ENCODE data around the gene PIP4K2A. TPM values are rescaled to one million over a fixed set of nuclear protein-coding genes. Genes with fewer than 3 reads are reported as not detected.
A peak's percentile ranks its signal among the peaks of the same experiment; 100 is the strongest.

PIP4K2A gene
- total RNA-seq, 1 donor from 2014 or later: 102 TPM

GRCh38 chr10:22570733-22571430 is 143.5 kb downstream of the PIP4K2A start:
- ATAC-seq (ENCODE audit: low read depth) (no peak), DNase-seq (no peak)
- ChIA-PET POLR2A (no interaction called here), CTCF (no interaction called here)
- Mint-ChIP-seq H3K4me1 (peaks cover 8% of the 10 kb centered on the region), H3K36me3 (ENCODE audit: low read depth) (peaks cover 82% of the 10 kb centered on the region), H3K4me3 (no peak overlapping the region), H3K27me3 (no peaks in the 10 kb centered on the region), H3K9me3 (no peaks in the 10 kb centered on the region), H3K27ac (no peak overlapping the region)
- intact Hi-C loops (cut with micrococcal nuclease): loop anchor here (5.0 kb wide), 2 partner anchors 276 to 579 kb away; no protein-coding TSS in a partner anchor
- no peak for TF ChIP-seq CTCF (IDR thresholded peaks at IDR 0.05)

GRCh38 chr10:22570234-22570633 is 144.1 kb downstream of the PIP4K2A start:
- no peak for TF ChIP-seq CTCF (IDR thresholded peaks at IDR 0.05)
- Mint-ChIP-seq H3K4me3 (no peak overlapping the region), H3K4me1 (peaks cover 8% of the 10 kb centered on the region), H3K27me3 (no peaks in the 10 kb centered on the region), H3K36me3 (ENCODE audit: low read depth) (peaks cover 80% of the 10 kb centered on the region), H3K27ac (peak overlapping the region; percentile 68), H3K9me3 (no peaks in the 10 kb centered on the region)
- no peak for ATAC-seq (ENCODE audit: low read depth)
- intact Hi-C loops (cut with micrococcal nuclease): loop anchor here (5.0 kb wide), 2 partner anchors 277 to 578 kb away; no protein-coding TSS in a partner anchor
- no peak for DNase-seq
- ChIA-PET CTCF (no interaction called here), POLR2A (no interaction called here)

- H3K4me3 Mint-ChIP-seq: no peak overlapping the region
- intact Hi-C loops (cut with micrococcal nuclease): no loop called here
Measured at GRCh38 chr10:22568928-22569327, 145.4 kb downstream of the PIP4K2A start.

GRCh38 chr10:22564060-22564459 is 150.3 kb downstream of the PIP4K2A start:
- peaks cover 17% of the 10 kb centered on the region for H3K4me1 Mint-ChIP-seq
- no peaks in the 10 kb centered on the region for H3K9me3 Mint-ChIP-seq
- ChIA-PET CTCF (no interaction called here), POLR2A (no interaction called here)
- intact Hi-C loops (cut with micrococcal nuclease): no loop called here
- no peak for TF ChIP-seq CTCF (IDR thresholded peaks at IDR 0.05)
- DNase-seq (no peak), ATAC-seq (ENCODE audit: low read depth) (no peak)
- H3K27ac Mint-ChIP-seq: peak overlapping the region; percentile 3
- H3K27me3 Mint-ChIP-seq: no peaks in the 10 kb centered on the region
- H3K4me3 Mint-ChIP-seq: no peak overlapping the region
- H3K36me3 Mint-ChIP-seq (ENCODE audit: low read depth): peaks cover 83% of the 10 kb centered on the region

More at GRCh38 chr10:22568928-22569327, 145.4 kb downstream of the PIP4K2A start:
- ChIA-PET CTCF (no interaction called here), POLR2A (no interaction called here)
- Mint-ChIP-seq H3K27me3 (no peaks in the 10 kb centered on the region), H3K27ac (no peak overlapping the region), H3K9me3 (no peaks in the 10 kb centered on the region), H3K4me1 (peaks cover 18% of the 10 kb centered on the region), H3K36me3 (ENCODE audit: low read depth) (peaks cover 86% of the 10 kb centered on the region)
- DNase-seq (no peak), ATAC-seq (ENCODE audit: low read depth) (no peak)
- TF ChIP-seq CTCF (IDR thresholded peaks at IDR 0.05): no peak

- no peak overlapping the region for H3K4me3 Mint-ChIP-seq
- H3K27me3 Mint-ChIP-seq: no peaks in the 10 kb centered on the region
- no peaks in the 10 kb centered on the region for H3K9me3 Mint-ChIP-seq
- peaks cover 17% of the 10 kb centered on the region for H3K4me1 Mint-ChIP-seq
- ATAC-seq (ENCODE audit: low read depth) (no peak), DNase-seq (no peak)
- peaks cover 70% of the 10 kb centered on the region for H3K36me3 Mint-ChIP-seq (ENCODE audit: low read depth)
- POLR2A ChIA-PET: no interaction called here
- no peak for TF ChIP-seq CTCF (IDR thresholded peaks at IDR 0.05)
- intact Hi-C loops (cut with micrococcal nuclease): no loop called here
- H3K27ac Mint-ChIP-seq: no peak overlapping the region
- CTCF ChIA-PET: no interaction called here
Measured at GRCh38 chr10:22561909-22562308, 152.5 kb downstream of the PIP4K2A start.
